Measurements from ENCODE around the gene ATP9B. TPM values are rescaled to one million over a fixed set of nuclear protein-coding genes. Genes with fewer than 3 reads are reported as not detected.

Gene ATP9B
- total and polyA plus RNA-seq, 9 donors, result 19.9 to 72.1 (median 43.2) TPM

DNA sequence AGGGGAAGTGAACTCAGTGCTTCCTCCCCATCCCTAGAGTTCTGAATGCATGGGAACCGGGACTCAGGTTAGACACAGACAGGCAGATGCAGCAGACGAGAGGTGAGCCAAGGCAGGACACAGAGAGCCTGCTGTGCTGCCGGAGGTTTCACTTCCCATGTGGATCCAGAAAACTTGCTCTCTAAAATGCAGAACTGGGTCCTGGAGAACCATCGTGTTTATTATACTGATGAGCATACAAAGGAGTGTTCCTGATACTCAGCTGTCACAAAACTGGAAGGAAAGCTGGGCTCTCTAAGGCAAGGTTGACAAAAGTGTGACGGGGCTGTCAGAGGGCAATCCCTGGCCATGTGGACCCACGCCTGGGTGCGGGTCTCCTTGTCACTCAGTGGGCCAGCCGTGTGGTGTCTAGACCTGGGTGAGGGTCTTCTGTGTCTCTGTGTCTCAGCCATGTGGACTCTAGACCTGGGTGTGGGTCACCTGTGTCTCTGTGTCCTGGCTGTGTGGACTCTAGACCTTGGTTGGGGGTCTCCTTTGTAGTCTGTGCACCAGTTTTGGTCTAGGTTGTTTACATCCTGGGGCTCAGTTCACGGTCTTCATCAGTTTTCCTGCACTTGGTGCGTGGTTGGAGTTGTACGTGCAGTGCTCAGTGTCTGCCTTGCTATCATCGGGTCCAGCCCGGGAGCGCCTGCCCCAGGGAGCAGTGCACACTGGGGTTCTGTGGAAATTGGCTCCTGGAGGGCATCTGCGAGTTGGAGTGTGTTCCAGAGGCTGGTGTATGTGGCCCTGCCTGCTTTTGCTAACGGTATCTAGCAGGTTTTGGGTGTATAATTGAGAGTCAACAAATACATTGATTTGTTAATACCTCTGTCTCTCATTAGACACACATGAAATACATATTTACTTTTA is 141.1 kb downstream of the ATP9B start:
- Histone ChIP-seq H3K4me3 (no peak overlapping the region), H3K4me1 (ENCODE audit: insufficient read depth) (peaks cover 10% of the 10 kb centered on the region), H3K9me3 (no peaks in the 10 kb centered on the region), H3K27me3 (no peaks in the 10 kb centered on the region), H3K27ac (no peak overlapping the region), H3K36me3 (no peaks in the 10 kb centered on the region)
- 90 to 92% (median 92%) methylated on average over 16 of the region's 16 CpGs for WGBS, 3 donors
- TF ChIP-seq EP300 (IDR thresholded peaks at IDR 0.05) (no peak), CTCF (IDR thresholded peaks at IDR 0.05) (no peak), POLR2A (IDR thresholded peaks at IDR 0.05) (no peak)
- no peak for DNase-seq
- intact Hi-C loops (cut with DNase I), result no loop called here

DNA sequence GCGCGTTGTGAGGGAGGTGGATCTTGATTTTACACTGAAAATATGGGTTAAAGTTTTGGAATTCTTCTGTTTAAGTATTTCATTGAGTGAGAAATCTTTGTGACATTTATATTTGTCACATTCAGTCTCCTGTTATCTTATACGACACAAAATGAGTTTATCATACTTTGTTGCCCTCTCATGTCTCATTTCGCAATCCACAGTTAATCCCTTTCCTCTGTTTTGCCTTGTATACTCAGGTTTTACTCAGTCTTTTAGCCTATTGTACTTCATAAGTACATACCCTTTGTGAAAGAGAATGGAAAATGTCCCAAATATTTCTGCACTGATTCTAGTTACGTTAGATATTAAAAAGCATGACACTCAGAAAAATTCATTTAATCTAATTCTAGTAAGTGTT is 142.7 kb downstream of the ATP9B start:
- DNase-seq, result no peak
- Histone ChIP-seq H3K27ac (no peak overlapping the region), H3K9me3 (no peaks in the 10 kb centered on the region), H3K4me1 (ENCODE audit: insufficient read depth) (peaks cover 10% of the 10 kb centered on the region), H3K27me3 (no peaks in the 10 kb centered on the region), H3K36me3 (no peaks in the 10 kb centered on the region), H3K4me3 (no peak overlapping the region)
- intact Hi-C loops (cut with DNase I), result no loop called here
- TF ChIP-seq EP300 (IDR thresholded peaks at IDR 0.05) (no peak), POLR2A (IDR thresholded peaks at IDR 0.05) (no peak), CTCF (IDR thresholded peaks at IDR 0.05) (no peak)
- 88 to 91% (median 89%) methylated on average over 5 of the region's 5 CpGs for WGBS, 3 donors

DNA sequence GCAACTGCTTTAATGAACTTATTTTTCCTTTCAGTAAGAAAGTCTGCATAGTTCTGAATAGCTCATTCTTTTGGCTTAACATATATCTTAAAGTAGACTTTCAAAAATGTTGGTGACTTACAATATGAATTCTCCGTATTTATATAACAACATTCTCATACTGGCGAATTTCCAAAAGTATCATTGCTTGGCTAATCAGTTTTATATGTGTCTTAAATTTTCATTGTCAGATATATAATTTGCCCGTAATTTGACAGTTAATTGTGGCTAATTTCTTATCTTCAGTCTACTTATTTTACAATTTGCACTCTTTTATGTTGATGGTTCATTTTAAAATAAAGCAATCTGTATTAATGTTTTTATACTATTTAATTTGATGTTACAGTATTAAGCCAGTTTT is 144.9 kb downstream of the ATP9B start:
- no peak overlapping the region for H3K4me3 ChIP-seq
- no peaks in the 10 kb centered on the region for H3K27me3 ChIP-seq
- no peaks in the 10 kb centered on the region for H3K36me3 ChIP-seq
- 87 to 92% (median 87%) methylated on average over 3 of the region's 3 CpGs for WGBS, 3 donors
- H3K27ac ChIP-seq, result no peak overlapping the region
- DNase-seq, result no peak
- TF ChIP-seq EP300 (IDR thresholded peaks at IDR 0.05) (no peak), POLR2A (IDR thresholded peaks at IDR 0.05) (no peak), CTCF (IDR thresholded peaks at IDR 0.05) (no peak)
- intact Hi-C loops (cut with DNase I), result no loop called here
- H3K9me3 ChIP-seq, result no peaks in the 10 kb centered on the region
- H3K4me1 ChIP-seq (ENCODE audit: insufficient read depth), result peaks cover 4% of the 10 kb centered on the region

DNA sequence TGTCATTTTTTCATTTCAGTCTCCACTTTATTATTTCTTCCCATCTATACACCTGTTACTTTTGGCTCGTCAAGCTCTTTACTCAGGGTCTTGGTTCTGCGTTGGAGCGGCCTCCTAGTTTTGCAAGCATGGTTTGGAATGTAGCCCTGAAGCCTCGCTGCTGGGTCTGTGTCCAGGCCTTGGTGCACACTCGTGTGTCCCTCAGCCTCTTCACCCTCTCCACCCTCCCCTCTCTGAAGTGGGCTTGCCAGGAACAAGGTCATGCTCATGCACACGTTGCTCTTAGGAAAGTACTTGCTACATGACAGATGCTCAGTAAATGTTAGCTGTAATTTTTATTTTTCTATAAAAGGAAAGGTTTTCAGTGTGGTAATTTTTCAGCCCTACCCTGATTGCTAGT is 147.0 kb downstream of the ATP9B start:
- Histone ChIP-seq H3K27me3 (no peaks in the 10 kb centered on the region), H3K36me3 (no peaks in the 10 kb centered on the region), H3K4me1 (ENCODE audit: insufficient read depth) (no peaks in the 10 kb centered on the region), H3K4me3 (no peak overlapping the region), H3K27ac (no peak overlapping the region), H3K9me3 (no peaks in the 10 kb centered on the region)
- intact Hi-C loops (cut with DNase I), result no loop called here
- WGBS, 3 donors, result 74 to 76% (median 75%) methylated on average over 6 of the region's 6 CpGs
- TF ChIP-seq EP300 (IDR thresholded peaks at IDR 0.05) (no peak), POLR2A (IDR thresholded peaks at IDR 0.05) (no peak), CTCF (IDR thresholded peaks at IDR 0.05) (no peak)
- no peak for DNase-seq

Data from ovary (tissue), 9 donors.